ENCODE results near the gene HOXA10.

Gene HOXA10

DNA sequence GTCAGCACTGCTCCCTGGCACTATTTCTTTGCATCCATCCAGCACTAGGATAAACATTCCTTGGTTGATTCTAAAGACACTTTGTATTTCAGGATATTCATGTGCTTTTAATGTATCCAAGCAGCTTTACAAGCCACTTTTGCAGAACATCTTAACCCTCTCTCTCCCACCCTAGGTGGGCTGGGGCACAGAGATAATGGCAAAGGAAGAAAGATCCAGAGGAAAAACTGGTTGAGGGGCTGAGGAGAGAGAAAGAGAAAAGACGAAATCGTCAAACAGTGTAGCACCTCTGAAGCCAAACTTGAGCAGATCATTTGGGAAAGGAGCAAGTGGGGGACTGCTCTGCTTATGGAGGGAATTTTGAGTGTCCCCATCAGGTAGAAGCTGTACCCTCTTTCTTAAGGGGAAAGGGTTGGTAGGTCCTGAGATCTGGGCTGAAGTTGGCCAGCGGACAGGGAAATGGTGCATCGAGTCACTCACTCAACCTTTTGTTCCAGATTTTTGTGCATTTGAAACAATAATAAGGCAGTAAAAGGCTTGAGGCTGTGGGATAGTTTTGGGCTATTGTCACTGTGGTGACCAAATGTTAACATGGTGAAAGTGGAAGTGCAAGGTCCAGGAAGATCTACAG, 30.0 kb upstream of the HOXA10 start:
- no peak for DNase-seq (ENCODE audit: low read depth in 1 of 2, low spot score in 1 of 2)

- no peak for DNase-seq (ENCODE audit: low read depth in 1 of 2, low spot score in 1 of 2)
Observed at GRCh38 chr7:27203365-27203953, 29.3 kb upstream of the HOXA10 start.

DNA sequence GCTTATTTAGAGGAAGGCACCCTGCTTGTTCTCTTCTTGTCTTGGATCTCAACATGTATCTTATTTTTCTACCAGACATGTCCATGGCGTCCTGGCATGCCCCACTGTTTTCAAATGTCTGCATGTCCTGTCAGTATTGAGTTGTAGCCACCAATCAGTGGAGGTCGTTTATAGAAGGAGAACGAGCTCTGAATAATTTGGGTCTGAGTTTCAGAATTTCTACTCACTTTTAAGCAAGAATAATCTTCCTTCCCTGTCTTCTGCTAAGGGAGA, 28.7 kb upstream of the HOXA10 start:
- no peak for DNase-seq (ENCODE audit: low read depth in 1 of 2, low spot score in 1 of 2)

- no peak for DNase-seq (ENCODE audit: low read depth in 1 of 2, low spot score in 1 of 2)
Observed at GRCh38 chr7:27202018-27202861, 28.1 kb upstream of the HOXA10 start.

DNA sequence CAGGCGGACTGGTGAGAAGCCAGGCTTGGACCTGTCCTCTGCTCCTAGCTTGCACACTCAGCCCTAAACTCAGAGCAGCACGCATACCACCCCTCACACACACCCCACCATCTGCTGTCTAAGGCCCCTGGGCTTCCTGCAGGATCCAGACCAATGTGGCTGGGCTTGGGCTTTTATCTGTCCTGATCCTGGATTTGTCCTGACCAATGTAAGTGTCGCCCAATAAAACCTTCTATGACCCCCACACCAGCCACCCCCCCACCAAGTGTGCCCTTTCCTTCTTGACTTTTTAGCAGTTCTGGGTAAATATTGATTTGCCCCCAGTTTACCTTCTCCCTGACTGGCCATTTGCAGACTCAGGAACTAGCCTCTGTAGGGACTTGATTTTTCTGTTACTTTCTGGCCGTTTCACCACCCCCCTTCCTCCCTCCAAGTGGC, 27.5 kb upstream of the HOXA10 start:
- no peak for DNase-seq (ENCODE audit: low read depth in 1 of 2, low spot score in 1 of 2)

DNA sequence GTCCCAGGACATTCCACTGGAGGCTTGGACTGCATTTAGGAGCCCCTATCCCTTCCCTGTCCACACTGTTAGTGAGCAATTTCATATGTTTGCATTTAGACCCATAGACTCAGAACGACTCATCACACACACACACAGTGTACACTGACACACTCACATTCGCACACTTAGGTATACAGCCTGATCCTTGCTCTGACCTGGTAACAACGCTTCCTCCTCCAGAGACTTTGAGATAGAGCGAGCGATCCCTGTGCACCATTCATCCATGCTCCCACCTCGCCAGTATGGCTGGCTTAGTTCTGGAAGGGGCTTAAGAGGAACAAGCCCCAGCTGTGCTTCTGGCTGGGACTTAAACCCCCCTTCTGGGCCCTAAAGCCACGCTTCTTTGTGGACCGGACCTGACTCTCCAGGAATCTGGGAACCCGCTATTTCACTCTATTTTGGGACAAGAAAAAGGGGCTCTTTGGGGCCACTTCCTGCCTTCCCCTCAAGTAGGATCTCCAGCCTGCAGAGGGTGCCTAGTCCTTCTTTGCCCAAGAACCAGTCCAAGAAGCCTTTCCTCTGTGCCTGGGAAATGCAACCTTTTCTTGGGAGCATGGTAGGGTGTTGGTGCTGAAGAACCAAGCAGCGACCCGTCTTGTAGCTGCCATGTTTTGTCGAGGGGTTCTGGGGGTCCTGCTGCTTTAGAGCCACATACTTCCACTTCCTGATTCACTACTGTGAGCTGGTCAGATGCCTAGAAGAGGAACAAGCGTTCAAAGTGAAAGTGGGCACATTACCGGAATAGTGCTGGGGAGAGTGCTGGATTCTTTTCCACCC, 26.9 kb upstream of the HOXA10 start:
- no peak for DNase-seq (ENCODE audit: low read depth in 1 of 2, low spot score in 1 of 2)

DNA sequence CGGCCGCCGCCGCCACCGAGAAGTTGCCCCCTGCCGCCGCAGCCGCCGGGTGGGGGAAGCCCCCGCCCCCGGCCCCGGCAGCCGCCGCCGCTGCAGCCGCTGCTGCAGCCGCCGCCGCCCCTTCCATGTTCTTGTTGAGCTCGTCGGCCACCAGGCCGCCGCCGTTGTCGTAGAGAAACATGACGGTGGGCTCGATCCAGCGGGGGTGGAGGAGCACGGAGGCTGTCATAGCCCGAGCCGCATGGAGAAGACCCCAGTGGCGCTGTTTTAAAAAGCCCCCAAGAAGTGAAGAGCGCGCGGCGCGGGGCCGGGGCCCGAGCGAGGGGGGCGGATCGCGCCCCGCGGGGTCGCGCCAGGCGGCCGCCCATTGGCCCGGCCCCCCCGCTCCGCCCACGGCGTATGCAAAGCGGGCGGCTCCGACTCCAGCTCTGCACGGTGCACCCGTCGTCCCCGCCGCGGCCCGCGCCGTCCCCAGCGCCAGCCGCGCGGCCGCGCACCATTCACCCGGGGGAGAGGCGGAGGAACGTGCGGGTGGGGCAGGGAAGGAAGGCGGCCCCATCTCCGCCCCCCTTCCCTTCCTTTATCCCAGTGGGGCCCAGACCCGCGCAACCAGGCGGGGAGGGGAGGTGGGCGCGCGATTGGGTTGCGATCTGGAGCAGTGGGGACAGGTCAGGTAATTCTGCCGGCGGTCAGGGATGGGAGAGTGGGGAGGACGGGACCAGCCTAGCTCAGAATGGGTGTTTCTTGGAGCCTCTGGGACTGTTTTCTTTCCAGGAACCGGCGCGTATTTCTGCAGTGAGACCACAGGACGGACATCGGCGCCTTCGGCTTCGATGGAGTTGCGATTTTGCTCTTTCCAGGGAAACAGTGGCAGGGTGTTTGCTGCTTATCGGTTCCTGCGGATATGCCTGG, 26.0 kb upstream of the HOXA10 start, which contains the start of gene HOXA13:
TSS of gene HOXA13 (minus strand) at position 243 of the 912 bp plus-strand sequence. CDS start at position 229, 14 bp downstream.
- no peak for DNase-seq (ENCODE audit: low read depth in 1 of 2, low spot score in 1 of 2)

DNA sequence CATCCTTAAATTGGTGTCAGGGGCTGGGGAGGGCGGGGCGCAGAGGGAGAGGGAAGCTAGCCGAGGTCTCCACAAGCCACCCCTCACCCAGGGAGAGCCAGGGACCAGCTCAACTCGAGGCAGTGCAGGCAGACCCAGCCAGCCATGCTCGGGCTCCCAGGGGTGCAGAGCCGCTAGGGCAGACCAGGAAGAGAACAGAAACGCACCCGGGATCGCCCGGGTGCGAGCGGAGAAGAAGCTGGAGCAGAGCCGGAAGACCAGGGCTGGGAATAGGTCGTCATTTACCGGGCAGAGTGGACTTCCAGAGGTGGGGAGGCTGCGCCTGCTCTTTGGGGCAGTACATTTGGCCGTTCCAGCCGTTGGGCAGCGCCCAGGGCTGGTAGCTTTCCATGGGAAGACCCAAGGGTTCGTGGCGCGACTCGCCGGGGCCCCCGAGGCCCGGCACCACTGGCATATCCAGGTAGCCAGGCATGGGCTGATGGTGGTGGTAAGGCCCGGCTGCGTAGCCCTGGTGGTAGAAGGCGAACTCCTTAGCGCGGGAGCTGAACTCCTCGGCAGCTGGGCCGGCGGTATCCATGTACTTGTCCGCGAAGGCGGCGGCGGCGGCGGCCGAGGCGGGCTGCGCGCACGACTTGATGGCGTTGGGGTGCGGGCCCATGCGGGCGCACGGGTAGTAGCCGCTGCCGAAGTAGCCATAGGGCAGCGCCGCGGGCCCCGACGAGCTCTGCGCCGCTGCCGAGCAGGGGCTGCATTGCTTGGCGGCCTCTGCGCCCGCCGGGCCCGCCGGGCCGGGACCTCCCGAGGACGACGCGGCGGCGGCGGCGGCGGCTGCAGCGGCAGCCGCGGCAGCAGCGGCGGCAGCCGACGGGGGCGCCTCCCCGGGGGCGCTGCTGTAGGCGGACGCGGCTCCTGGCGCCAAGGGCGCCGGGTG, 25.0 kb upstream of the HOXA10 start:
- no peak for DNase-seq (ENCODE audit: low read depth in 1 of 2, low spot score in 1 of 2)

DNA sequence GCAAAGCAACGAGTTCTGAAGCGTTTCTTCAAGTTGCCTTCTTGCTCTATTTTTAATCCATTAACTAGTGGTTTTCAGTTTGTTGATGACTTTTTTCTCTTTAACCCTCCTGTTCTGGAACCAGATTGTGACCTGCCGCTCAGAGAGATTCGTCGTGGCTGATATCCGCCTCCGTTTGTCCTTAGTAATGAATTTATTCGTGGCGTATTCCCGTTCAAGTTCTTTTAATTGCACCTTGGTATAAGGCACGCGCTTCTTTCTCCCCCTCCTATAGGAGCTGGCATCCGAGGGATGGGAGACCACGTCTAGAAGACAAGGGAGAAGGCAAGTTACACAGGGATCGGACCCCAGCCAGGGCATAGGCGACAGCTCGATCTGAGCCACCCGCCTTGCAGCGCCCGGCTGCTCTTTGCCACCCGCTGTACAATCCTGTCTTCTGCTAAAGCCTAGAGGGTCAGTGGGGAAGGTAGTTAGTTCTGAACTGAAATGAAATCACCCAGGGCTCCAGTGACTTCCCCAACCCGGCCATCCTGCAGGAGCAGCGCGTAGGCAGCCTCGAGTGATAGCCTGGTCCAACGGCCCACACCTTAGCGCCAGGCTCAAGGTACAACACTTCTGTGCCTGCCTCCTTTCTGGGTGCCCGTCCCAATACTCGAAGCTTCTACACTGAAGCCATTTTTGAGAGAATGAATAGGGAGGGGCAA, 24.2 kb upstream of the HOXA10 start:
- no peak for DNase-seq (ENCODE audit: low read depth in 1 of 2, low spot score in 1 of 2)

GRCh38 chr7:27197137-27198042, 23.3 kb upstream of the HOXA10 start:
- no peak for DNase-seq (ENCODE audit: low read depth in 1 of 2, low spot score in 1 of 2)

- DNase-seq (ENCODE audit: low read depth in 1 of 2, low spot score in 1 of 2), result peak; percentile 72 to 80
Observed at GRCh38 chr7:27196287-27196767, 22.2 kb upstream of the HOXA10 start.

DNA sequence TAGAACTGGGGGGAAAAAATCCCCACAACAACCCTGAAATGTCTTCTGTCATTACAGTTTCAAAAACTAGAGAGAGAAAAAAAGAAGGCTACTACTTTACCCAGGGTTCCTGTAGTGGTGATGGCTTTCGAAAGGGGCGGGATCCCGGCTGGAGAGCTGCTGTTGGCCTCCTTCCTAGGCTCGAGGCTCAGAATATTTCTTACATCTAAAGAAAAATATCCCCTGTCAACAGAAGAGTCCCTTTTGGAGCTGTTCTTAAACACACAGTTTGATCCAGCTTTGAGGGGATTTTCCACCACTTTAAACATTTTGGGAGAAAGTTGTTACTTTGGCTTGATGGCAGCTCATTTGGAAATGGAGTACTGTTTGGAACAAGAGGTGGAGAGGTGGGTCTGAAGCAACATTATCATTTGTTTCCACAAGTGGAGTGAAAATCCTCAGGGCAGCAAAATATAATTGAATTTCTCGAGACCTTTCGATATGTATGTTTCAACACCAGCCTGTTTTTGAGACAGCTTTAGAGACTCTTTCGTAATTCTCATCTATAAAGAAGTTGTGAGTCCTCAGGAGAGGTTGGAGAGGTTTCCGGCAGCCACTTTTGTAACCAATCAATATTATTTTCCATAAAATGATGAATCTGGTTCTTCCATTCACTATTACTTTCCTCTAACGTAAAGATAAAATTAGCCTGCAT, 20.7 kb upstream of the HOXA10 start:
- no peak for DNase-seq (ENCODE audit: low read depth in 1 of 2, low spot score in 1 of 2)

GRCh38 chr7:27194002-27194352, 19.9 kb upstream of the HOXA10 start:
- no peak for DNase-seq (ENCODE audit: low read depth in 1 of 2, low spot score in 1 of 2)

- no peak for DNase-seq (ENCODE audit: low read depth in 1 of 2, low spot score in 1 of 2)
Observed at GRCh38 chr7:27193335-27194001, 19.3 kb upstream of the HOXA10 start.

DNA sequence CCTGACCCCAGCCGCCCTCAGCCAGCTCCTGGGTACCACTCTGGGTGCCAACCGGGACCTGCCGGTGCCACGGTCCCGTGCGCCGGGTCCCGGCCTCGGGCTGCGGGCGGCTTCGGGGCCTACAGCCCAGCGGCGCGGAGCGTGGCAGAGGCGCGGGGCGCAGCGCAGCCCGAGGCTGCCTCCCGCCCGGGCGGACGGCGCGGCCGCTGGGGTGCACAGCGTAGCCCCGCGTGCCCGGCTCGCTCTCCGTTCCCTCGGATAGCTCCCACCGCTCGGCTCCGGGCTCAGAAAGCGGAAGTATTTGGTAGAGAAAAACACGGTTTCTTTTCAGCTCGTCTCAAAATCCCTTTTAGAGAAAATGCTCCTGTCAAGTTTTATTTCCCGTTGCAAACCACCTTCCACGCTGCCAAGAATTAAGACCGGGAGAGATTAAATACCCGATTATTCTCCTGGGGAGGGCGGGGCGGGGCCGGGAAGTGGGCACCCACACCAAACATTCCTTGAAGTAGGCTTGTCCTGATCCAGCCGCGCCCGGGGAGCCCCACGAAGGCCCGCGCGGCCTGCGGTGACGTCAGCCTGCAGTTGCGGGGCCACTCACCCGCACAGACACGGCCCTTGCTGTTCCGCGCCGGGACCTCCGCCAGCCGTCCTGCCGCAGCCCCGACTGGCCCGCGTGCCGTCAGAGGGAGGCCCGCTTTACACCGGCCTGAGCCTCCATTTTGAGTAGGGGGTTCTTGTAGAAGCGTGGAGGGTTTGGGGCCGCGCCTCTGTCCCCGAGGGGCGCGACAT, 18.6 kb upstream of the HOXA10 start:
- DNase-seq (ENCODE audit: low read depth in 1 of 2, low spot score in 1 of 2), result no peak
